ENCODE data around the gene FGD6.
"Not testable (repeated sequence)": the region's sequence is repeated elsewhere in the genome, so short reads cannot be mapped to it uniquely, and the experiment has no call there.

FGD6 gene

DNA sequence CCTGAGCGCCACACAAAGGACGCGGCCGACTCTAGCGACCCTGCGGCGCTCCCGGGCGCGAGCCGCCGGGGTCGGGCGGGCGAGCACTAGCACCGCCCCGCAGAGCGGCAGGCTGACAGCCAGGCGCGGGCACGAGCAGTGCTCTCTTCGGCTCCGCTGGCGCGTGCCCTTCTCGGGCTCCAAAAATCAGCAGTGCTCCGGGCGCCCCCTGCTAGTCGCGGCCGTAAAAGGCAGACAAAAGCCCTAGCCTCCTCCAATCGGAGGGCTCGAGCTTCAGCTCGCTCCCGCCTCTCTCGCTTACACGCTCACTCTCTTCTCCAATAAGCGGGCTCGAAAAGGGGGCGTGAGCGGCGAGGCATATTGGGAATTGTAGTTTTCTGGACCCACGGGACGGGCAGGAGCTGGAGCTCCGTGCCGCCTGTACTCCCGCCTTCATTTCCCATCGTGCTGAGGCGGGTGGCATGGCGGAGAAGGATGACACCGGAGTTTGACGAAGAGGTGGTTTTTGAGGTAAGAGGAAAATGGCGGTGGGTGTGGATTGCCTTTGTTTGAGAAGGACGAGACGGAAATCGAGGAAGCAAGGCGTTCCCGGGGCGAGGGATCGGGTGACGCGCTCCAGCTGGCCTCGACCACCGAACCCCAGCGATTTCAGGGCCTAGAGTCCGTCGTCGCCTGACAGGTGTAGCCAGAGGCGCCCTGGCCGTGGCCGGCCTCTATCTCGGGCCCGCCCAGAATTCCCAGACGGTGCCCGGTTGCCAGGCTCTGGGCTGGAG is at the start of gene FGD6, which contains the start of gene VEZT:
Gene FGD6, minus strand, starts transcription at position 91 of the 773 bp plus-strand sequence. CDS start 227 bp downstream, outside the sequence.
Gene VEZT, plus strand, starts transcription at position 431 of the 773 bp plus-strand sequence. Its CDS starts 44 bp downstream, at position 475.
- peak; percentile 92 for DNase-seq

DNA sequence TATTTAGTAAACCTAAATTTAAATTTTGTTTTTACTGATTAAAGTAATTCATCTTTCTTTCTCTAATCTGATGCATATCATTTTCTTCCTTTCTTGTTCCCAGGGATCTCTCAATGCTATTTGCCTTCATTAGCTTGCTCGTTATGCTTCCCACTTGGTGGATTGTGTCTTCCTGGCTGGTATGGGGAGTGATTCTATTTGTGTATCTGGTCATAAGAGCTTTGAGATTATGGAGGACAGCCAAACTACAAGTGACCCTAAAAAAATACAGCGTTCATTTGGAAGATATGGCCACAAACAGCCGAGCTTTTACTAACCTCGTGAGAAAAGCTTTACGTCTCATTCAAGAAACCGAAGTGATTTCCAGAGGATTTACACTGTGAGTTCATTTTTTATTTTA is 49.0 kb upstream of the FGD6 start:
- DNase-seq, result no peak

DNA sequence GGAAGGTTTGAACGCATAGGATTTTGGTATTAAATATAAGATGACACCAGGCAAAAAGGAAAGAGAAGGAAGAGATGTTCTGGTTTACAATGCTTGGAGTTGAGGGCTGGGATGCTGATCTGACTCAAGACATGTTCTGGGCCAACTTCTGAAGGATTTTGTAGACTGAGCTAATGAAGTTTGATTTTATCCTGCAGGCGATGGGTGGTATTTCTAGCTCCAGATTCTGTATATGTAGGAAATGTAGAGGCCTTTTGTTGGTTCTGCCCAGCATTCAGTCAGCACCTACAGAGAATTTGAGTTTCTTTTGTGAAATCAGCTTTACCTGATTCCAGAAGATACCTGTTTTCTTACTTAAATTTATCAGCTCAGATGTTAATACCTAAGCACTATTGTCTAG is 48.5 kb upstream of the FGD6 start:
- no peak for DNase-seq

DNA sequence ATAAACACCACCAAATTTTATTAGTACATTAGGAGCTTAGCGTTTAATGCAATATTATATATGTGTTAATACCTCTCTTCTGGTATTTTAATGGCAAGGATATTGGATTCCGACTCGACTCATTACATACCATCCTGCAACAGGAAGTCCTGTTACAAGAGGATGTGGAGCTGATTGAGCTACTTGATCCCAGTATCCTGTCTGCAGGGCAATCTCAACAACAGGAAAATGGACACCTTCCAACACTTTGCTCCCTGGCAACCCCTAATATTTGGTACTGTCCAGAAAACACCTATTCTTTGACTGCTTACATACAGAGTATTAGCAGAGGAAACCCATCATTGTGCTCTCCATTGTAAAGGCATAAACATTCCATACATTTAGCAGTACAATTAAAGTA is 45.5 kb upstream of the FGD6 start:
- no peak for DNase-seq

DNA sequence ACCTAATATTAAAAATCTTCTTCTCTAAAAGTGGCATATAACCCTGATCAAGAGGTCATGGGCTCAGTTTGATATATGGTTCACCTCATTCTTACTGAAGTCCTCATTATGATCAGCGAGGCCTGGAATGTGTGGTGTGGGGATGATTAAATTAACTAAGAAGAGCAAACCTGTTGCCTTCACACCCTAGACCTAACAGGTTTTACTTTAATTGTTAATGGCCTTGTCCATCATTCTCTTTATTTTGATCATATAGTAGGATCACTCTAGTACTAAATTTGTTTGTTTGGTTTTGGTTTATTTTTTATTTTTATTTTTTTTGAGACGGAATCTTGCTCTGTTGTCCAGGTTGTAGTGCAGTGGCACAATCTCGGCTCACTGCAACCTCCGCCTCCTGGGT is 43.8 kb upstream of the FGD6 start:
- no peak for DNase-seq

DNA sequence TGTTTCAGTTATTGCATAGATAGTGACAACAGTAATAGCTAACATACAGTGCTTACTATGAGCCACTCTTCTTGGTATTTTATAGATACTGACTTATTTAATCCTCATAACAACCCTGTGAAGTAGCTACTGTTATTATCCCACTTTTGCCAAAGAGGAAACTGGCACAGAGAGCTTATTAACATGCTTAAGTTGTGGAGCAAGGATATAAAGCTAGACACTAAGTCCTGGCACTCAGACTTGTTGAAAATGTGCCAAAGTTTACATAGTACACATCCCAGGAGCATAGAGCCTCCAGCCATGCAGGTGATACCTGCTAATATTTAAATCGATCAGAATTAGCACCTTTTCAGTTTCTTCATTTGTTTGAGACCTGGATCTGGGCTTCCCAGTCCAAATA is 42.1 kb upstream of the FGD6 start:
- DNase-seq, result no peak

DNA sequence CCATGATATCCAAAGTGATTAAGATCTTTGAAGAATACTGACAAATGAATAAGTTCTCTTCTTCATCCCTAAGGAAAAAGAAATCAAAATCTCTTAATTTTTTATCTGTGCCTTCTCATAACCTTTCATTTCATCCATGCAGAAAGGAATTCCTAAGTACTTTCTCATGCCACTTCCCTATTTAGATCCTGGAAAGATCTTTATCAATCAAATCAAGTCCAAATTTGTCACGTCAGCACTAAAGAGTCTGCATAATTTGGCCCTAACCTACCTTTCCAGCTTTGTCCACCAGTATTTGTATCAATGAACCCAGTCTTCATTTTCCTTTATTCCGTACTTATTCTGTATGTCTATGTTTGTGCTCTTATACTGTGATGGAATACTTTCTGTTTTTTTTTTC is 41.5 kb upstream of the FGD6 start:
- DNase-seq, result no peak

DNA sequence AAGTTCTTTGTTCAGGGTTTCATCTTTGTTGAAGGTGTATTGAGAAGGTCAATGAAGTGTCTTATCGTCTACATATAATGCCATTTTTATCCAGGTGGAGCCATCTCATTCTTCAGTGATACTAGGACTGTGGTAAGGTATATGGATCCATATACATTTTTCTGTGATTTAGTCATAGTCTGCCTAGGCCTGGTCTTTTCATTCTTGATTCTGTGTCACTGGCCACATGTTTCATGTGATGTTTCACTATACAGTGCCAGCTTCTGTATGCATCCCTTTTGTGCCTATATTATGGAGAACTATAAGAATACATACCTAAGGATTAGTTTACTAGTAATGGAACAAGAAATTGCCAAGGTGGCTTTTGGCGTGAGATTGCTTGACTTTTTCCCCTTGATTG is 40.9 kb upstream of the FGD6 start:
- DNase-seq, result no peak

DNA sequence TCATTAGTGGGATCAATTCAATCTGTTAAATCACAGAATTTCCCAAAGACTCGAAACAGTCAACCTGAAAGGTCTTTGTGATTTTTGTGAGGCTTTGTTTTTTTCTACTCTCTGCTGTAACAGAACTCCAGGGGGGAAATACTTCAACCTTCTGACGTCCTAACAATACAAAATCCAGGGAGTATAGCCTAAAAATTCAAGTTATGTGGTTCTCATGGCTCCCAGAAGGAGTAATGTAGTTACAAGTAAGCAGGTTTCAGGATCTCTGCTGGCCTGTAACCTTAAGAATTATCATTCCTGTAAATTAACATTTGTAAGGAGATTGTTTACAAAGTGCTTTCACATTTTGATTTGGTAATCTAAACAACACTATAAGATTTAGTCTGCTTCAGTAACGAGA is 40.3 kb upstream of the FGD6 start:
- no peak for DNase-seq

DNA sequence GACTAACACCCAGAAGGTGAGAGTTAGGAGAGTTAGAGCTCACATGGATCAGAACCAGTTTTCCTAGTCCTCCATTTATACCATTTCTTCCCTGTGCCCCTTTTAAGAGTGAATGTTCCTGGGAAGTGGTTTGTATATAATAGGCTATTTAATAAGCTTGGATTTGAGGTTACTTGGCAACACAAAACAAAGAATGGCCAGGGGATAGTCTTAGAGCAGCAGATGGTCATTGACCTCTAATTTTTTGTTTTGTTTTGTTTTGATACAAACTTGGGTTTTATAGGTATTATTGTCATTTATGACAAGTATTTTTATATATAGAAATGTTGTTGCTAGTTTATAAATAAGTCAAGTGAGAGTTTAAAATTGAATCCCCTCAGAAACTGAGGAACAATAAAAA is 36.1 kb upstream of the FGD6 start:
- no peak for DNase-seq

DNA sequence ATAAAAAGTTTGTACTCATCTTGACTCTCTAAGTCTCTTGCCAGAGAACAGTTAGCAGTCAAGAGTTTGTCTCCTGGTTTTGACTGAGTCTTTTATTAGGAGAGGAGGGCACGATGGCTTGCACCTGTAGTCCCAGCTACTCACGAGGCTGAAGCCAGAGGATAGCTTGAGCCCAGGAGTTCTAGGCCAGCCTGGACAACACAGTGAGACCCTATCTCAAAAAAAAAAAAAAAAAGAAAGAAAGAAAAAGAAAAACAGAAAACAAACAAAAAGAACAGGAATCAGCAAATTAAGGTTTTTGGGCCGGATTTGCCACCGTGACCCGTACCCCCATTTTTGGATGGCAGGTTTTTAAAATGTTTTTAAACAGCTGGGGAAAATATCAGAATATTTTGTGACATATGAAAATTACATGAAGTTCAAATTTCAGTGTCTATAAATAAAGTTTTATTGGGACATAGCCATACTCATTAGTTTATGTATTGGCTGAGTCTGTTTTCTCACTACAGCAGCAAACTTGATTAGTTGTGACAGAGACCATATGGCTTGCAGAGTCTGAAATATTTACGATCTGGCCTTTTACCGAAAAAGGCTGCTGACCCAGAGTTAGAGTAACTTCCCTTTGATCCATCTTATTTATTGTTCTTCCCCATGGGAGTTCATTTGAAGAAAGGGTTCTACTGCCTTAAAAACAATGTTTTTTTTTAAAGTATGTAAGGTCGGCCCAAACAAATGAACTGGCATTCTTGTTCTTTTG is 31.5 kb upstream of the FGD6 start:
- DNase-seq, result no peak

DNA sequence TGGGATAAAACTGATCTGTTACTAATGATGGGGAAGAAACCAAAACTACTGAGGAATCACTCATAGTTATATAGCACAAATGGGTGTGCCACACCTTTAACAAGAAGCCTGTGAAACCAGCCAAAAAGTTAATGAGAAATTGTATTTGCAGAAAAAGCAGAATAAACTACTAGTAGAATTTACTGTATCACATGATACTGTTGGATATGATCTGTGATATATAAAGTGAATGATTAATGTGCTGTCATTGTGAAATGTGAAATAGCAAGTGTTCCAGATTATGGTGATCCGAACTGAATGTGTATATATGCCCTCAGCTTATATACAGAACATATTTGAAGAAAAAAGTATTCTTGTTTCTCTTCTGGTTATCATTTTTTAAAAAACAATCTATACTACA is 30.8 kb upstream of the FGD6 start:
- DNase-seq, result no peak

DNA sequence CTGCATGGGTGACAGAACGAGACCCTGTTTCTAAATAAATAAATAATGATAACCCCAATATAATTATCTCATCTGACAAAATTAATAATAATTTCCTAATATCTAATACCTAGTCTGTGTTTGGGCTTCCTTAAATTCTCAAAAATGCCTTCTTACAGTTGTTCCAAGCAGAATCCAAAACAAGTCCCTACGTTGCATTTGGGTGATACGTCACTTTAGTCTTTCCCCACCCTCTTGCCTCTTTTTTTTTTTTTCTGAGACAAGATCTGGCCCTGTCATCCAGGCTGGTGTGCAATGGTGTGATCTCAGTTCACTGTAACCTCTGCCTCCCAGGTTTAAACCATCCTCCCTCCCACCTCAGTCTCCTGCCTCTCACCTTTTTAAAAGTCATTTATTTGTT is 27.1 kb upstream of the FGD6 start:
- DNase-seq, result no peak

DNA sequence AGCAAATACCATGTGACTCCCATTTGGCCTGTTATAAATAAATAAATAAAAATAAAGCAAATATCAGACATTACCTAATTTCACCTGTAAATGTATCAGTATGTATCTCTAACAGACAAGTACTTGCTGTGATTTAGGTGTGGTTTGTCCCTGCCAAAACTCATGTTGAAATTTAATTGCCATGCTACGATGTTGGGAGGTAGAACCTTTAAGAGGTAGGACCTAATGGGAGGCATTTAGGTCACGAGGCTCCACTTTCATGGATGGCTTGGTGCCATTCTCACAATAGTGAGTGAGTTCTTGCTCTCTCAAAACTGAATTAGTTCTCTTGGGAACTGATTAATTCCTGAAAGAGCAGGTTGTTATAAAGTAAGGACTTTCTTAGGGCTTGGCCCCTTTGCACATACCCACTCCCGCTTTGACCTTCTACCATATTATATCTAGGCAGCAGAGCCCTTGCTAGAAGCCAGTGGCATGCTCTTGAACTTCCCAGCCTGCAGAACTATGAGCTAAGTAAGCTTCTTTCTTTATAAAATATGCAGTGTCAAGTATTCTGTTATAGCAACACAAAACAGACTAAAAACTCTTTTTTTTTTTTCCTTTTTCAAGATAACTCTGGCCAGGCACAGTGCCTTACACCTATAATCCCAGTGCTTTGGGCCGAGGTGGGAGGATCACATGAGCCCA is 26.4 kb upstream of the FGD6 start:
- DNase-seq, result no peak

DNA sequence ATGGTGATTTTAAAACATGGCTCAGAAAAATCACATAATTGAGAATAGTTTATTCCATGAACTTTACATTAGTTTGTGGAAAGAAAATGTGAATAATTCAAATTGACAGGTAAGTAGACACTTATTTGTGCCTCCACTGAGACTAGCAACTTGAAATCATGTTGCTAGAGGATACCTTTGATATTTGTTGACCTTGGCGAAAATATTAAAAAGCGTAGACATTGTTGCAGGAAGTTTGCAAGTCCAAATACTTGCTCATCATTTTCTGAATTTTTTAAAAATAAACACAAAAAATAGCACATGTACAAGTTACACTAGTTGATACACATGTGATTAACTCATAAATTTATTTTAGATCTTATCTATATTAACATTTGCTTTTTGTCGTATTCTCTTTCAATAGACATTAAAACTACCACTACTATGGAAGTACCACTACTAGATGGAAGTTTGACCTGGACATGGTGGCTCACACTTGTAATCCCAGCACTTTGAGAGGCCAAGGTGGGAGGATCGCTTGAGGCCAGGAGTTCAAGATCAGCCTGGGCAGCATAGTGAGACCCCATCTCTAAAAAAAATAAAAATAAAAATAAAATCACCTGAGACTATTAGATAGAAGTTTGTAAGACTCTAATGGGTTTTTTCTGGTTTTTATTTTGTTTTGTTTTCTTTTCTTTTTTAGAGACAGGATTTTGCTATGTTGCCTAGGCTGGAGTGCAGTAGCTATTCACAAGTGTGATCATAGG is 24.7 kb upstream of the FGD6 start:
- no peak for DNase-seq

DNA sequence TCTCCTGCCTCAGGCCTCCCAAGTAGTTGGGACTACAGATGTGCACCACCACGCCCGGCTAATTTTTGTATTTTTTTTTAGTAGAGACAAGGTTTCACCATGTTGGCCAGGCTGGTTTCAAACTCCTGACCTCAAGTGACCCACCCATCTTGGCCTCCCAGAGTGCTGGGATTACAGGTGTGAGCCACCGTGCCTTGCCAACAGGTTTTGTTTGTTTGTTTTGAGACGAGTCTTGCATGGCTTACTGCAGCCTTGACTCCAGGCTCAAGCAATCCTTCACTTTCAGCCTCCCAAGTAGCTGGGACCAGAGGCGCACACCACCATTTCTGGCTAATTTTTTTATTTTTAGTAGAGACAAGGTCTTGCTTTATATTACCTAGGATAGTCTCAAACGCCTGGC is 23.9 kb upstream of the FGD6 start:
- not testable (repeated sequence) for DNase-seq

DNA sequence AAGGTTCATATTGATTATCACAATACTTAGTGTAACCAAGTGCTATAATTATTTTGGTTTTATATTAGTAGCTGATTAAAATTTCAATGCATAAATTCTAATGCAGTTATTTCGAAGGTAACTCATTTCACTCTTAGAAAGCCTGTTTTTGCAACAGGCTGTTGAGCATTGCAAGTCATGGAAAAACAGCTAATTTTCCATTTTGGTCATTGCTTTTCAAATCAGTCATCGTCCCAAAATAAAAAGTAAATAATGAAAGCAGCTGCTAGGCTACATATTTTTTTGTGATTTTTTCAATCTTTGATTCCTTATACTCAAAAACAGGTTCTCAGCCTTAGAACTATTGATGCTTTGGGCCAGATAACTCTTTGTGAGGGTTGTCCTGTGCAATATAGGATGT is 23.3 kb upstream of the FGD6 start:
- DNase-seq, result no peak

DNA sequence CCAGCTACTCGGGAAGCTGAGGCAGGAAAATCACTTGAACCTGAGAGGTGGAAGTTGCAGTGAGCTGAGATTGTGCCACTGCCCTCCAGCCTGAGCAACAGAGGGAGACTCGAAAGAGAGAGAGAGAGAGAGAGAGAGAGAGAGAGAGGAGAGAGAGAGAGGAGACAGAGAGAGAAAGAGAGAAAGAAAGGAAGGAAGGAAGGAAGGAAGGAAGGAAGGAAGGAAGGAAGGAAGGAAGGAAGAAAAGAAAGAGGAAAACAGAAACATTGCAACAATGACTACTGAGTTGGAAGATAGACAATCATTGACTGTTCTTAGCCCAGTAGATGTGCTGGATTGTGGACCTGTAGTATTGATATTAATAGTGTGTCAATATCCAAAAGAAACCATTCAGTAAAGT is 22.6 kb upstream of the FGD6 start:
- DNase-seq, result not testable (repeated sequence)

DNA sequence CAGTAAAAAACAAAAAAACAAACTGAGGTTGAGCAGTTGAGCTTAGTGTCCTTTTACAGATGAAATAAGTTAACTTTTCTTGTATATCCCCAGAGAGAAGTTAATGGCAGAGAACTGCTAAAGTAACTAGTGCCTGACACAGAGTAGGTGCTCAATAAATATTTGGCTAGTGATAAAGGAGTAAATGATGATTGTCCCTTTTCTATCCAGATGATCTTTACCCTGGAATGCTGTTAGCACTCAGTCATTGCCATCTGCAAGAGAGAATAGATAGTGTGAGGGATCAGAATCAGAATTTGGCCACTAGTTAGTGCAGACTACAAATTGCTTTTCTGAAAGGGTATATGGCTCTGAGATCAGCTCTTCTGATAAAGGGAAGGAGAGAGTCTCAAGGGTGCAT is 21.9 kb upstream of the FGD6 start:
- no peak for DNase-seq

DNA sequence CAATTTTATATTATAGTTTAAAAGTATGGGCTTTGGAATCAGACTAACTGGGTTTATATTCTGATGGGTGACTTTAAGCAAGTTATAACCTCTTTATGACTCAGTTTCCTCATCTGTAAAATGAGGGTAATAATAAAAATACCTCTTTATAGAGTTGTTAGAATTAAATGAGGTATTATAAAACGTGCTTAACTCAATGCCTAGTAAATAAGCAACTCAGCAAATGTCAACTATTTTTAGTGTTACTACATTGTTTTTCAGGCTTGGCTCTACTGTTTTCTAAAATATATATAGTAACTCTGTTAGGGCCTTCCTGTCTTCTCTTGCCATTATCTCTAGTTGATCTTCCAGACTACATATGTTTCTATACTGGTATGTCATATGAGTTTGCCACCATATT is 20.9 kb upstream of the FGD6 start:
- no peak for DNase-seq

DNA sequence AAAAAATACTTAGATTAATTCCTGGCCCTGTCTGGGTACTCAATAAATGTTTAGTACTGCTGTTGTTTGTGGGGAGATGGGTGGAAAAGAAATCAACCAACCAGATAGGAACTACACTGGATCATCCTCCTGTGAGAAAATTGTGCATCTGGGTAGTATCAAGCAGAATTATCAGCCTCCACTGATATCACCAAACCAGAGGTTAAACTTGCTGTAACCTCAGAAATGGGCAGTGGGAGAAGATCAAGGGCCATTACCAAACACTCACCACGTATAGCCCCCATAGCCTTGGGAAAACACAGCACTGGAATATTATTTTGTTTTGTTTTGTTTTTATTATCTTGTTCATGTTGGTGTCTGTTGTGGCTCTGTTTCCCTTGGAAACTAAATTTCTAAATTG is 20.0 kb upstream of the FGD6 start:
- no peak for DNase-seq

DNA sequence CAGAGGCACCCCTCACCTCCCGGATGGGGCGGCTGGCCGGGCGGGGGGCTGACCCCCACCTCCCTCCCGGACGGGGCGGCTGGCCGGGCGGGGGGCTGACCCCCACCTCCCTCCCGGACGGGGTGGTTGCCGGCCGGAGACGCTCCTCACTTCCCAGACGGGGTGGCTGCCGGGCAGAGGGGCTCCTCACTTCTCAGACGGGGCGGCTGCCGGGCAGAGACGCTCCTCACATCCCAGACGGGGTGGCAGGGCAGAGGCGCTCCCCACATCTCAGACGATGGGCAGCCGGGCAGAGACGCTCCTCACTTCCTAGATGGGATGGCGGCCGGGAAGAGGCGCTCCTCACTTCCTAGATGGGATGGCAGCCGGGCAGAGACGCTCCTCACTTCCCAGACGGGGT is 18.4 kb upstream of the FGD6 start:
- DNase-seq, result not testable (repeated sequence)

DNA sequence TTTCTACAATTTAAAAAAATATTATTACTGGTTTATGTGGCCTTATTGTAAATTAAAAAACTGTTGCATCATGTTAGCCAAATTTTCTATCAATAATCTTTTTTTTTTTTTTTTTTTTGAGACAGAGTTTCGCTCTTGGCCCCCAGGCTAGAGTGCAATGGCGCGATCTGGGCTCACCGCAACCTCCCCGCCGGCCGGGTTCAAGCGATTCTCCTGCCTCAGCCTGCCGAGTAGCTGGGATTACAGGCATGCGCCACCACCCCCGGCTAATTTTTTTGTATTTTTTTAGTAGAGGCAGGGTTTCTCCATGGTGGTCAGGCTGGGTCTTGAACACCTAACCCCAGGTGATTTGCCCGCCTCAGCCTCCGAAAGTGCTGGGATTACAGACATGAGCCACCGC is 16.9 kb upstream of the FGD6 start:
- DNase-seq, result not testable (repeated sequence)
